Right lung (tissue), 5 donors: Measurements from ENCODE around the gene CSF2RB. TPM values are rescaled to one million over a fixed set of nuclear protein-coding genes. Genes with fewer than 3 reads are reported as not detected.

Experiments used
- DNase-seq, 2 donors: peaks; one replicate each; pipeline ENCODE4 v3.0.0-alpha.2; 2013
- polyA plus RNA-seq, 5 donors: library from polyadenylated mRNA; unstranded; fragments of 120-200 nt; gene quantifications; one replicate each; pipeline versions ENCODE4 v1.2.1 to v1.2.3, GENCODE V29; 2013; ENCODE audit warnings: inconsistent platforms in 1 of 5, low replicate concordance in 1 of 5; ENCODE audit not compliant: insufficient read length in 5 of 5, insufficient read depth in 1 of 5

The CSF2RB gene
- polyA plus RNA-seq, 5 donors, result 2.7 to 4.1 (median 3.6) TPM

- no peak for DNase-seq
Measured at GRCh38 chr22:36936362-36937116, 23.1 kb downstream of the CSF2RB start.

GRCh38 chr22:36937319-36938027, 24.0 kb downstream of the CSF2RB start:
- no peak for DNase-seq

- no peak for DNase-seq
Measured at GRCh38 chr22:36938028-36938425, 24.6 kb downstream of the CSF2RB start.

- no peak for DNase-seq
Measured at GRCh38 chr22:36938886-36939285, 25.5 kb downstream of the CSF2RB start.

GRCh38 chr22:36940676-36941075, 27.2 kb downstream of the CSF2RB start:
- no peak for DNase-seq

- no peak for DNase-seq
Measured at GRCh38 chr22:36942556-36942955, 29.1 kb downstream of the CSF2RB start.

GRCh38 chr22:36946421-36947158, 33.2 kb downstream of the CSF2RB start:
- no peak for DNase-seq

GRCh38 chr22:36948273-36949225, 35.1 kb downstream of the CSF2RB start:
- no peak for DNase-seq

- no peak for DNase-seq
Measured at GRCh38 chr22:36950797-36951590, 37.6 kb downstream of the CSF2RB start.

- no peak for DNase-seq
Measured at GRCh38 chr22:36951746-36952145, 38.3 kb downstream of the CSF2RB start.

- DNase-seq, result no peak
Measured at GRCh38 chr22:36953239-36954080, 40.0 kb downstream of the CSF2RB start.

- DNase-seq, result no peak
Measured at GRCh38 chr22:36954251-36955014, 41.0 kb downstream of the CSF2RB start.

- DNase-seq, result no peak
Measured at GRCh38 chr22:36955691-36956090, 42.3 kb downstream of the CSF2RB start.

GRCh38 chr22:36958366-36958765, 44.9 kb downstream of the CSF2RB start:
- DNase-seq, result no peak

GRCh38 chr22:36961626-36962025, 48.2 kb downstream of the CSF2RB start:
- DNase-seq, result no peak

- no peak for DNase-seq
Measured at GRCh38 chr22:36963302-36963701, 49.9 kb downstream of the CSF2RB start.

GRCh38 chr22:36964106-36964505, 50.7 kb downstream of the CSF2RB start:
- no peak for DNase-seq

GRCh38 chr22:36965696-36966095, 52.3 kb downstream of the CSF2RB start:
- DNase-seq, result no peak
